Activated T-cell treated with anti-CD3 and anti-CD28 coated beads, Interleukin-2, amount 50 U/mL, for 72 hours (primary cell): ENCODE data around the gene NDOR1. TPM values are rescaled to one million over a fixed set of nuclear protein-coding genes. Genes with fewer than 3 reads are reported as not detected.

Experiments
- ATAC-seq, 2 donors: fragments of 150-1000 bp; cut with Tn5 transposase; replicated peaks in 1 of 2; 2 replicates each; pipeline ENCODE4 v1.10.0; 2021; ENCODE audit warnings: moderate library complexity in 2 of 2, mild to moderate bottlenecking in 1 of 2
- DNase-seq, 2 donors: peaks; one replicate each; pipeline ENCODE4 v3.0.0; 2021 to 2022; ENCODE audit warnings: mixed read lengths in 1 of 2
- H3K27ac Mint-ChIP-seq: one replicate; pipeline ENCODE4 v1.8.0; 2022; ENCODE audit warnings: mild to moderate bottlenecking, moderate library complexity, mixed read lengths
- H3K27me3 Mint-ChIP-seq: one replicate; pipeline ENCODE4 v1.8.0; 2022; ENCODE audit warnings: low read depth, mixed read lengths
- H3K36me3 Mint-ChIP-seq, 2 donors: one replicate each; pipeline ENCODE4 v1.8.0; 2022; ENCODE audit warnings: mixed read lengths in 2 of 2, mild to moderate bottlenecking in 1 of 2; ENCODE audit not compliant: insufficient read depth in 2 of 2
- H3K4me1 Mint-ChIP-seq: one replicate; pipeline ENCODE4 v1.8.0; 2022; ENCODE audit warnings: low read depth, mixed read lengths
- H3K4me3 Mint-ChIP-seq, 2 donors: one replicate each; pipeline ENCODE4 v1.8.0; 2022; ENCODE audit warnings: mild to moderate bottlenecking in 2 of 2, mixed read lengths in 2 of 2, moderate library complexity in 2 of 2
- H3K9me3 Mint-ChIP-seq, 2 donors: one replicate each; pipeline ENCODE4 v1.8.0; 2022; ENCODE audit warnings: mixed read lengths in 2 of 2
- total RNA-seq, 2 donors: library from RNA; stranded (reverse); gene quantifications; one replicate each; pipeline ENCODE4 v1.2.3, GENCODE V29; 2022

The NDOR1 gene
- total RNA-seq, 2 donors from 2014 or later = 43.3 to 50.9 TPM

- H3K4me3 Mint-ChIP-seq = peak overlapping the region; percentile 94 to 95
Measured at GRCh38 chr9:137204731-137205125, 772 bp upstream of the NDOR1 start.

GRCh38 chr9:137206602-137207001, 1.1 kb downstream of the NDOR1 start:
- Mint-ChIP-seq H3K27me3 (no peaks in the 10 kb centered on the region), H3K4me1 (peaks cover 52% of the 10 kb centered on the region), H3K27ac (peak overlapping the region; percentile 63), H3K4me3 (peak overlapping the region; percentile 94 to 95), H3K9me3 (no peaks in the 10 kb centered on the region), H3K36me3 (peaks cover 1 to 22% of the 10 kb centered on the region in 2 donors)
- ATAC-seq = no peak
- DNase-seq = no peak

More at GRCh38 chr9:137204731-137205125, 772 bp upstream of the NDOR1 start:
- no peak for DNase-seq
- Mint-ChIP-seq H3K36me3 (peaks cover 1 to 22% of the 10 kb centered on the region in 2 donors), H3K27me3 (no peaks in the 10 kb centered on the region), H3K4me1 (peaks cover 54% of the 10 kb centered on the region), H3K27ac (peak overlapping the region; percentile 90), H3K9me3 (no peaks in the 10 kb centered on the region)
- ATAC-seq = no peak

GRCh38 chr9:137211532-137211931, 6.0 kb downstream of the NDOR1 start:
- Mint-ChIP-seq H3K4me3 (no peak overlapping the region), H3K9me3 (no peaks in the 10 kb centered on the region), H3K4me1 (peaks cover 19% of the 10 kb centered on the region), H3K27ac (peak overlapping the region; percentile 61), H3K27me3 (no peaks in the 10 kb centered on the region), H3K36me3 (peaks cover 0 to 13% of the 10 kb centered on the region in 2 donors)
- ATAC-seq (no peak), DNase-seq (no peak)

- no peak for DNase-seq
- H3K4me1 Mint-ChIP-seq = peaks cover 9% of the 10 kb centered on the region
Measured at GRCh38 chr9:137212520-137212919, 7.0 kb downstream of the NDOR1 start.

GRCh38 chr9:137213160-137214060, 7.9 kb downstream of the NDOR1 start:
- Mint-ChIP-seq H3K27ac (no peak overlapping the region), H3K4me1 (peaks cover 6% of the 10 kb centered on the region)

More at GRCh38 chr9:137212520-137212919, 7.0 kb downstream of the NDOR1 start:
- no peak for ATAC-seq
- Mint-ChIP-seq H3K4me3 (no peak overlapping the region), H3K27me3 (no peaks in the 10 kb centered on the region), H3K27ac (no peak overlapping the region), H3K9me3 (no peaks in the 10 kb centered on the region), H3K36me3 (peaks cover 0 to 6% of the 10 kb centered on the region in 2 donors)

GRCh38 chr9:137214620-137215019, 9.1 kb downstream of the NDOR1 start:
- peaks cover 6% of the 10 kb centered on the region for H3K4me1 Mint-ChIP-seq

More at GRCh38 chr9:137213160-137214060, 7.9 kb downstream of the NDOR1 start:
- ATAC-seq (no peak), DNase-seq (no peak)
- no peaks in the 10 kb centered on the region for H3K9me3 Mint-ChIP-seq
- H3K36me3 Mint-ChIP-seq = peaks cover 0 to 5% of the 10 kb centered on the region in 2 donors
- H3K27me3 Mint-ChIP-seq = no peaks in the 10 kb centered on the region
- no peak overlapping the region for H3K4me3 Mint-ChIP-seq

GRCh38 chr9:137215196-137215986, 9.9 kb downstream of the NDOR1 start:
- H3K27ac Mint-ChIP-seq = no peak overlapping the region
- H3K9me3 Mint-ChIP-seq = no peaks in the 10 kb centered on the region
- no peak for ATAC-seq

More at GRCh38 chr9:137214620-137215019, 9.1 kb downstream of the NDOR1 start:
- no peak overlapping the region for H3K4me3 Mint-ChIP-seq
- DNase-seq (no peak), ATAC-seq (no peak)
- H3K27me3 Mint-ChIP-seq = no peaks in the 10 kb centered on the region
- peaks cover 0 to 2% of the 10 kb centered on the region in 2 donors for H3K36me3 Mint-ChIP-seq
- H3K9me3 Mint-ChIP-seq = no peaks in the 10 kb centered on the region
- H3K27ac Mint-ChIP-seq = no peak overlapping the region

GRCh38 chr9:137216188-137216965, 10.9 kb downstream of the NDOR1 start:
- Mint-ChIP-seq H3K4me3 (no peak overlapping the region), H3K9me3 (no peaks in the 10 kb centered on the region), H3K27me3 (no peaks in the 10 kb centered on the region), H3K36me3 (peaks cover 0 to 2% of the 10 kb centered on the region in 2 donors), H3K4me1 (no peaks in the 10 kb centered on the region), H3K27ac (no peak overlapping the region)
- ATAC-seq = no peak
- DNase-seq = no peak

More at GRCh38 chr9:137215196-137215986, 9.9 kb downstream of the NDOR1 start:
- peaks cover 0 to 2% of the 10 kb centered on the region in 2 donors for H3K36me3 Mint-ChIP-seq
- H3K4me3 Mint-ChIP-seq = no peak overlapping the region
- H3K4me1 Mint-ChIP-seq = peaks cover 6% of the 10 kb centered on the region
- DNase-seq = no peak
- H3K27me3 Mint-ChIP-seq = no peaks in the 10 kb centered on the region

- no peak for DNase-seq
- no peak for ATAC-seq
- Mint-ChIP-seq H3K9me3 (no peaks in the 10 kb centered on the region), H3K27ac (no peak overlapping the region), H3K4me1 (no peaks in the 10 kb centered on the region), H3K27me3 (no peaks in the 10 kb centered on the region), H3K36me3 (peaks cover 0 to 2% of the 10 kb centered on the region in 2 donors), H3K4me3 (no peak overlapping the region)
Measured at GRCh38 chr9:137217276-137218211, 12.0 kb downstream of the NDOR1 start.

GRCh38 chr9:137218212-137218753, 12.8 kb downstream of the NDOR1 start:
- H3K36me3 Mint-ChIP-seq = peaks cover 0 to 2% of the 10 kb centered on the region in 2 donors
- no peak for ATAC-seq
- no peak for DNase-seq
- H3K27ac Mint-ChIP-seq = no peak overlapping the region
- H3K4me3 Mint-ChIP-seq = no peak overlapping the region
- H3K27me3 Mint-ChIP-seq = no peaks in the 10 kb centered on the region
- no peaks in the 10 kb centered on the region for H3K9me3 Mint-ChIP-seq
- peaks cover 5% of the 10 kb centered on the region for H3K4me1 Mint-ChIP-seq

- no peak overlapping the region for H3K27ac Mint-ChIP-seq
- H3K4me1 Mint-ChIP-seq = peaks cover 5% of the 10 kb centered on the region
- H3K4me3 Mint-ChIP-seq = no peak overlapping the region
- H3K9me3 Mint-ChIP-seq = no peaks in the 10 kb centered on the region
- ATAC-seq (no peak), DNase-seq (no peak)
- H3K36me3 Mint-ChIP-seq = peaks cover 0 to 2% of the 10 kb centered on the region in 2 donors
- H3K27me3 Mint-ChIP-seq = no peaks in the 10 kb centered on the region
Measured at GRCh38 chr9:137218754-137219271, 13.3 kb downstream of the NDOR1 start.
